ENCODE results near the gene USP47.
A peak's percentile ranks its signal among the peaks of the same experiment; 100 is the strongest.

USP47 gene

DNA sequence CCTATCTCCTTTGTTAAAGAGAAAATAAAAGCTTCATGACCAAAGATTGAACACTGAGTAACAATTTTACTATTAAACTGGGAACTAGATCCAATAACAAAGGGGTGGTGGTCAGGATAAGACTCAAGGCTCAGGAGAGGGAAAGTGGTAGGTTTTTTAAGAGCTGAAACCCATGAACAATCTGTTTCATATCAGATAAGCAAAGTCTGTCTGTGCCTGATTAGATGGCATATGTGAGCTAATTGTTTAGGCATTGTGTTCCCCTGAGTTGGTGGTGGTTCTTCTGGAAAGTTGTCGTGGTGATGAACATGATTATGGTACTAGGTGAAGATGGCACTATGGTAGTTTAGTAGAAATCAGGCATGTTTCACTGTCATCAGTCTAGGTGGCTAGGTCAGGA is 24.4 kb downstream of the USP47 start:
- DNase-seq (ENCODE audit: low read depth), result no peak
- TF ChIP-seq, protein P1, sequence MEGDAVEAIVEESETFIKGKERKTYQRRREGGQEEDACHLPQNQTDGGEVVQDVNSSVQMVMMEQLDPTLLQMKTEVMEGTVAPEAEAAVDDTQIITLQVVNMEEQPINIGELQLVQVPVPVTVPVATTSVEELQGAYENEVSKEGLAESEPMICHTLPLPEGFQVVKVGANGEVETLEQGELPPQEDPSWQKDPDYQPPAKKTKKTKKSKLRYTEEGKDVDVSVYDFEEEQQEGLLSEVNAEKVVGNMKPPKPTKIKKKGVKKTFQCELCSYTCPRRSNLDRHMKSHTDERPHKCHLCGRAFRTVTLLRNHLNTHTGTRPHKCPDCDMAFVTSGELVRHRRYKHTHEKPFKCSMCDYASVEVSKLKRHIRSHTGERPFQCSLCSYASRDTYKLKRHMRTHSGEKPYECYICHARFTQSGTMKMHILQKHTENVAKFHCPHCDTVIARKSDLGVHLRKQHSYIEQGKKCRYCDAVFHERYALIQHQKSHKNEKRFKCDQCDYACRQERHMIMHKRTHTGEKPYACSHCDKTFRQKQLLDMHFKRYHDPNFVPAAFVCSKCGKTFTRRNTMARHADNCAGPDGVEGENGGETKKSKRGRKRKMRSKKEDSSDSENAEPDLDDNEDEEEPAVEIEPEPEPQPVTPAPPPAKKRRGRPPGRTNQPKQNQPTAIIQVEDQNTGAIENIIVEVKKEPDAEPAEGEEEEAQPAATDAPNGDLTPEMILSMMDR (IDR thresholded peaks at IDR 0.05; ENCODE audit: insufficient read depth, low read depth, low read length, missing control alignments), result no peak
- no peak overlapping the region for H3K4me3 ChIP-seq (ENCODE audit: low read length)

DNA sequence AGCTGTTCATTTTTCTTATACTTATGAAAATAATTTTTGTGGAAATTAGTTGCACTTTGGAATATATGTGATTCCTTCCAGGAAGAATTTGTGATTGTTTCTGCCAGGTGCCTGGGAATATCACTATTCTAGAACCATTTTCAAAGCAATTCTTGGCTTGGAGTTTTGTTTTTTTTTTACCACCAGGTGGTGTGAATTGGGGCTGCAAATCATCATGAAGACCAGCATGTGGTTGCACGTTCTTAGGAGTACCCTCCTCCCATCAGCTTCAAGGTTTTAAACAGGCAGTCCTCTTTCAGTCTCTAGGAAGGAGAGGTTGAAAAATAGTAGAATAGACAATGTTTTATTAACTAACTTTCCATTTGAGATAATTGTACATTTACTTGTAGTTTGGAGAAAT is 25.9 kb downstream of the USP47 start:
- TF ChIP-seq, protein P1 (IDR thresholded peaks at IDR 0.05; ENCODE audit: insufficient read depth, low read depth, low read length, missing control alignments), result no peak
- no peak for DNase-seq (ENCODE audit: low read depth)
- H3K4me3 ChIP-seq (ENCODE audit: low read length), result no peak overlapping the region

DNA sequence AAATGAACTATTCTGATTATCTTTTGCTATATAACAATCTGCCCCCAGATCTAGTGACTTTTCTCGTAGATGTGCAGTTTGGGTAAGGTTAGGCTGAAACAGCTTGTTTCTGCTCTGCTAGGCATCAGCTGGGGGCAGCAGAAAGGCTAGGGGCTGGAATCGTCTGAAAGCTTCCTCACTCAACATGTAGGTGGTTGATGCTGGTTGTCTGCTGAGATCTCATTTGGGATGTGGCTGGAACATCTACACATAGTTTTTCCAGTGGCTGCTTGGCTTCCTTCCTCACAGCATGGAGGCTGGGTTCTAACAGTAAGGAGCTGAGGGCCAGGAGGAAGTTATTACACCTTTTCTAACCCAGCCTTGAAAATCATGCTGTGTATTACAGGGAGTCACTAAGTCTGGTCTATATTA is 30.2 kb downstream of the USP47 start:
- DNase-seq (ENCODE audit: low read depth), result no peak
- no peak overlapping the region for H3K4me3 ChIP-seq (ENCODE audit: low read length)
- TF ChIP-seq, protein P1 (IDR thresholded peaks at IDR 0.05; ENCODE audit: insufficient read depth, low read depth, low read length, missing control alignments), result no peak

DNA sequence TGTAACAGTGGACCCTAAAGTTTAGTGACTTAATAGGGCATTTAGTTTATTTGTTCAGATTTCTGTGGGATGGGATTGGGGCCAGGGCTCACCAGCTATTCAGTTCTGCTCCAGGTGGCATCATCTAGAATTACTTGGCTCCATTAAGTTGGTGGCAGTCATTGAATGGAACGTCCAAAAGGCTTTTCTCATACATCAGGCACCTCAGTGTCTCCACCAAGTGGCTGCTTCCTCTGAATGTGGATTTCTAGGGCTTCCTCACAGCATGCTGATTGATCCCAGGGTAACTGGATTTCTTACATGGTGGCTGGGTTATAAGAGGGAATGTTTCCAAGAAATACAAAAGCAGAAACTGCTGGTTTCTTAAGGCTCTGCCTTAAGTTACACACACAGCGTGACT is 34.7 kb downstream of the USP47 start:
- TF ChIP-seq, protein P1 (IDR thresholded peaks at IDR 0.05; ENCODE audit: insufficient read depth, low read depth, low read length, missing control alignments), result peak; percentile 45
- peak; percentile 43 for DNase-seq (ENCODE audit: low read depth)
- H3K4me3 ChIP-seq (ENCODE audit: low read length), result no peak overlapping the region

DNA sequence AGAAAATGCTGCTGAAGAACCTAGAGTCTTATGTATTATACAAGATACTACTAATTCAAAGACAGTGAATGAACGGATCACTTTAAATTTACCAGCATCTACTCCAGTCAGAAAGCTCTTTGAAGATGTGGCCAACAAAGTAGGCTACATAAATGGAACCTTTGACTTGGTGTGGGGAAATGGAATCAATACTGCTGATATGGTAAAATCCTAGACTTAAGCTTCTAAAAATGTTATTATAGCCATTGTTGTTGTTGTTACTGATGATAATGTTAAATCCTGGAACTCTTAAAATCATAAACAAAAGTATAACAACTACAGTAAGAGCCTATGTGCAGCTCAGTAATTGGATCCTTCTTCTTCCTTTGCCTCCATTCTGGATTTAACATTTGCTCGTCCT is 38.4 kb downstream of the USP47 start:
- no peak for DNase-seq (ENCODE audit: low read depth)
- TF ChIP-seq, protein P1 (IDR thresholded peaks at IDR 0.05; ENCODE audit: insufficient read depth, low read depth, low read length, missing control alignments), result no peak
- no peak overlapping the region for H3K4me3 ChIP-seq (ENCODE audit: low read length)

DNA sequence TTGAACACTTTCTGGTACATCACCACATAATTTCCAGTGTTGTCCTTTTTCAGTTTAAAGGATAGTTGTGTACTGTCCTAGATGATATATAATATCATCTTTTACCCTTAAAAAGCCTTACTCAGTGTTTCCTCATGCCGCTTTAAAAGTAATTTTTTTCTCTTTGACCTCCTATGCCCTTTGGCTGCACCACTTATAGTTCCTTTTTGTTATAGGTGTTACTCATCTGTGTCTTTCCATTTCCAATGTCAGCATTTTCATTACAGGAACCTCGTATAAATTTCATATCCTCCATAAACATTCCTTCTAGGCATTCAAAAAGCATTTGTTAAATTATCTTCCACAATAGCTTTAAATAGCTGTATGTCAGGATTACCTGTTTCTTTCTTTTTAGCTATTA is 40.8 kb downstream of the USP47 start:
- no peak overlapping the region for H3K4me3 ChIP-seq (ENCODE audit: low read length)
- DNase-seq (ENCODE audit: low read depth), result no peak
- TF ChIP-seq, protein P1 (IDR thresholded peaks at IDR 0.05; ENCODE audit: insufficient read depth, low read depth, low read length, missing control alignments), result no peak

DNA sequence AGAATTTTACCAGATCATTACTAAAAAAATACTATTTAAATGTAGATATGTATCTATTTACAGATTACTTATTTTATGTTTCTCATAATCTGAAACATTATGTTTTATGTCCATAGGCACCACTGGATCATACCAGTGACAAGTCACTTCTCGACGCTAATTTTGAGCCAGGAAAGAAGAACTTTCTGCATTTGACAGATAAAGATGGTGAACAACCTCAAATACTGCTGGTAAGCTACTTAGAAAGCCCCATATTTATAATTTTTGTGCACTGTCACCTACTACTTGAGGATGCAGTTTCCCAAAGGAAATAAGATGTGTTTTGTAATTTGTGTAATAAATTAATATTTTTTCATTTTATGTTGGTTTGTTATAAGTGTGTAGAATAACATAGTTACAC is 42.6 kb downstream of the USP47 start:
- no peak overlapping the region for H3K4me3 ChIP-seq (ENCODE audit: low read length)
- TF ChIP-seq, protein P1 (IDR thresholded peaks at IDR 0.05; ENCODE audit: insufficient read depth, low read depth, low read length, missing control alignments), result no peak
- DNase-seq (ENCODE audit: low read depth), result no peak

Measured in epithelial cell of esophagus (primary cell).